Kasumi-1 (cell line): ENCODE data around the gene RNF123.

ENCODE experiments used
- DNase-seq, 2 experiments: peaks; one replicate each; lab custom pipeline; 2025; lab: John Stamatoyannopoulos, UW

Gene RNF123

DNA sequence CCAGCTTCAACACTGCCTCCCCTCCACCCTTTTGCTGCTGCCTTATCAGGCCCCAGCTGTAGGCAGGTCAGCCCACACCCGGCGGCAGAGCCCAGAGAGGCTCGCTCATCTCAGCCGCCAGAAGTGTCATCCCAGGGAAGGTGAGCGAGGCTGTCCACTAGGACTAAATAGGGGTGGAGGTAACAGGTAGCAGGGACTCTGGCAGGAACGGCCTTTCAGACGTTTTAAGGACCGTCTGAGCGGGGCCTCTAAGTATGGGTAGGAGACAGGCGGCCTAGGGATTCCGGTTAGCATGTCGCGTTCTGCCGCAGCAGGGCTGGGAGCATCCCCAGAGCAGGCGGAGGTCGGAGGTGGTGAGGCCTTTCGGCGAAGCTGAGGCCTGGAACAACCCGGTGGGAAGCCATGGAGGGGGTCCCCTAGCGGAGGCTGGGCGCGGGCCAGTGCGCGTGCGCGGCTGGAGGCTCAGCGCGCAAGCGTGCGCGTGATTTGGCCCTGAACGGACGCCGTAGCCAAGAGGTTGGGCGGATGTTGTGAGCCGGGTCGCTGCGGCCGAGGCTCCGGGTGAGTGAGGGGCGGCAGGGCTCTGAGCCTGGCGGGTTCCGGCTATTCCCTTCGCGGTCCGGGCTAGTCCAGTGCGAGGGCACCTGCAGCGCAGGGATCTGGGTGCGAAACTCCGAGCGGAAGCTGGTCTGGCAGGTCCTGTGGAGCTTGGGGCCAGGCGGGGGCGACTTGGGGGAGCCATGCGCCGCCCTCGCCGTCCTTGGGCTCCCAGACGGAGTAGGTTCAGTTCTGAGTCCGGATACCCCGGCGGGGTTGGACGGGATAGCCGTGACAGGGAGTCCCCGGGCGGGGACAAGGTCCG is at the start of gene RNF123, which contains the start of gene MST1:
Gene RNF123, plus strand, starts transcription at position 512 of the 862 bp plus-strand sequence. CDS start 1,609 bp downstream, outside the sequence.
Gene MST1, minus strand, starts transcription at position 429 of the 862 bp plus-strand sequence. CDS start 783 bp downstream, outside the sequence.
- DNase-seq, result no peak

DNA sequence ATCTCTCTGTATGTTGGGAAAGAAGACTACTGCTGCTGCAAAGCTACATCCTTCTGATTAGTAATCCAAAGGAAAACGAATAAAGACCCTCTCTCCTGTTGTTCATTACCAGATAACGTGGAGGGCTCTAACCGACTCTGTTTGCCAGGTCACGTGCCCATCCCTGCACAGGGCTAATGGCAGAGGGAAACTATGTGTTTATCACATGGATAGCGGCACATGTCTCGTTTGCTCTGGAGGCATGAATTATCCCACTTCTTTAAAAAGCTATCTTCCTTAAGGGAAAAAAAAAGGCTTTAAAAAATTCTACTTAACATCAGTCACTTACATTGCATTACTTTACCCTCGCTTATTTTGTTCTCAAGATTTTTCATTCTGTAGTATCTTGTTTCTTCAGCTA is 48.1 kb upstream of the RNF123 start:
- no peak for DNase-seq

DNA sequence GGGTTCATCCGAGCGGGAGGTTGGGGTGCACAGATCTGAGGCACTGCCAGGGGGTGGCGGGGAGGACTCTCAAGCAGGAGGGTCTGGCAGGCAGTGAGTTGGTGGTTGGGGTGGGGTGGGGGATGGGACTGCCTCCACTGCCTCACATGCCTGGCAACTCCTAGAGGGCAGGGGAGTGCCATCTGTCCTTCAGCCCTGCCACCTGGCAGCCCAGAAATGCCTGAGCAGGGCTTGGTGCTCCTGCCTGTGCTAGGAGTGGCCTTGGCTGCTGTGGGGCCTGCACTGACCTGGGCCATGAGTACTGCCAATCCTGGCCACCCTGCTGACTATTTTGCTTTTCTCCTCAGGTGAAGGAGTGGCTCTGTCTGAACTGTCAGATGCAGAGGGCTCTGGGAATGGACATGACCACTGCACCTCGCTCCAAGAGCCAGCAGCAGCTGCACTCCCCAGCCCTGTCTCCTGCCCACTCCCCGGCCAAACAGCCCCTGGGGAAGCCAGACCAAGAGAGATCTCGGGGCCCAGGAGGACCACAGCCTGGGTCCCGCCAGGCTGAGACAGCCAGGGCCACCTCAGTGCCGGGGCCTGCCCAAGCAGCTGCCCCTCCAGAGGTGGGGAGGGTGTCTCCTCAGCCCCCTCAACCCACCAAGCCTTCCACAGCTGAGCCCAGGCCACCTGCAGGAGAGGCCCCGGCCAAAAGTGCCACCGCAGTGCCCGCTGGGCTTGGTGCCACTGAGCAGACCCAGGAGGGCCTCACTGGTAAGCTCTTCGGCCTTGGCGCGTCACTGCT is 47.2 kb upstream of the RNF123 start:
- no peak for DNase-seq

DNA sequence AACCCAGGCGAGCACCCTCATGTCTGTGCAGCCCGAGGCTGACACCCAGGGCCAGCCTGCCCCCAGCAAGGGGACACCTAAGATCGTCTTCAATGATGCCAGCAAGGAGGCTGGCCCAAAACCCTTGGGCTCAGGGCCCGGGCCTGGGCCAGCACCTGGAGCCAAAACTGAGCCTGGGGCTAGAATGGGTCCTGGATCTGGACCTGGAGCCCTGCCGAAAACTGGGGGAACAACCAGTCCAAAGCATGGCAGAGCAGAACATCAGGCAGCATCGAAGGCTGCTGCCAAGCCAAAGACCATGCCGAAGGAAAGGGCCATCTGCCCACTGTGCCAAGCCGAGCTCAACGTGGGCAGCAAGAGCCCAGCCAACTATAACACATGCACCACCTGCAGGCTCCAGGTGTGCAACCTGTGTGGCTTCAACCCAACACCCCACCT is 46.6 kb upstream of the RNF123 start:
- no peak for DNase-seq

DNA sequence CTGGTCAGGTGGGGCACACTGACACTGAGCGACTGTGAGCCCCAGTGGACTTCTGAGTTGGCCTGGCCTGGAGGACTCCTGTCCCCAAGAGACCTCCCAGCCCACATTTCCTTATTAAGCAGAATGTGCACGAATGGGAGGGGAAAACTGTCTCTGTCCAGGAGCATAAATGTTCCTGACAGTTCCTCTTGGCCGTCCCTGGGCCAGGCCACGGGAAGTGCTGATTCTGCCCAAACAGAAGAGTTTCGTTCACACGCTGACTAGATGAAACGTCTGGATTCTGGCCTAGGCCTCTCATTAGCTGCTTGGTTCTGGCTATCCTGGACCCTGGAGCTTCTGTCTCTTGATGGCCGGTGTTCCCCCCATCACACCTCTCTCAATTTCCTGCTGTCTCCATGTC is 44.7 kb upstream of the RNF123 start:
- no peak for DNase-seq

DNA sequence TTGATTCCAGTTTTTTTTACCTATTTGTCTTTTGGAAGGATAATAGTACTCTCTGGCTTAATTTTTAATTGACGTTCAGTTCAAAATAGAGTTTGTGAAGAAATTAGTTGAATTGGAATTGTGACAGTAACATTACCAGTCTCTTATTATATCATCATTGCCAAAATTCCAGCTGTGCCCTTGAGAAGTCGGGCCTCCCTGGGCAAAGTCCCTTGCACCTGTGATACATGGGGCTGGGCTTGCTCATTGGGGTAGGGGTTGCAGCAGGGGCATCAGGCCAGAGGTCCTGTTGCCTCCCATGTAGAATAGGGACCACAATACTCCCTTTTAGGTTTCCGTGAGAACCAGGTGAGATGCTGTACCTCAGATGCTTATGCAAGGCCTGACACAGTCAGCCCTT is 43.1 kb upstream of the RNF123 start:
- no peak for DNase-seq

DNA sequence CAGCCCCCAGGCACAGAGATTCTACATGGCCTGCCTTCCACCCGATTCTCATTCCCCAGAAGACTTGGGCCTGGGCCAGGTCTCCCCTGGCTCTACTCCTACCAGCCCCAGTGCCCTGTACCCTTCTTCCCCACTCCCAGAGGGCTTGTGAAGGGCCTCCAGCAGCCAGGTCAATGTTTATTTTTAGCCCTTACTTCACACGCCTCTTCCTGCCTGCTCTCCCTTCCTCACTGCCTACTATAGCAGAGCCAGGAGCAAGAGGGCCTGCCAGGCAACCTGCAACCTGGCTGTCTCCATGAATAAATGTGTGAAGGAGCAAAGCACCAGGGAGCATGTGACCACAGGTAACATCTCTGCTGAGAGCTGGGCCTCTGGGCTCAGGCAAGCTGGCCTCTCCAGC is 41.6 kb upstream of the RNF123 start:
- peak in 1 of 2 experiments; percentile 14 for DNase-seq

DNA sequence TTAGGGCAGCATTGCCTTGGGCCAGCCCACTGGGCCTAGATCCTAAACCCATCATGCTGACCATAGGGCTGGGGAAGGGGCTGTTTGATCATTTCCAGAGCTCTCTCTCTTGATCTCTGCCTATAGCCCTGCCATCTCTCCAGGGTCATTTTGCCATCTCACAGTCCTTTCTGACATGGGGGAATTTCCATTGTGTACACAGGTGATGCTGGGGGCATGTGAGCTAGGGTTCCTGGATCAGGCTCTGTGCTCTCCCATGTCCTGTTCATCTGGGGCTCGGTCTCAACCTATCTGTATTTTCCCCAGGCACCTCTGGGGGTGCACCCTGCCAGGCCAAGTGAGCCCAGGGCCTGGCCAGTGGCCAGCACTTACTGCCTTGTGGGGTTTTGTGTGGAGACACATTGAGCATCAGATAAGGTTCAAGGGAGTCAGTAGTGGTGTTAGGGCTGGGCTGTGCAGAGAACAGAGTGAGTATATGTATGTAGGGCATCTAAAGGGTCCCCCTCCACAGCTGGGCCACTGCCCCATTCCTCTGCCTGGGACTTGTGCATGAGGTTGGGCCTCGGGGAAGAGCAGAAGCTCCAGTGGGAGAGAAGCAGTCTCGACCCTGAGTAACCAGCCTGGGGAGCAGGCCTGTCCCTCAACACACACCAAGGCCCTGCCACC is 40.9 kb upstream of the RNF123 start:
- no peak for DNase-seq

DNA sequence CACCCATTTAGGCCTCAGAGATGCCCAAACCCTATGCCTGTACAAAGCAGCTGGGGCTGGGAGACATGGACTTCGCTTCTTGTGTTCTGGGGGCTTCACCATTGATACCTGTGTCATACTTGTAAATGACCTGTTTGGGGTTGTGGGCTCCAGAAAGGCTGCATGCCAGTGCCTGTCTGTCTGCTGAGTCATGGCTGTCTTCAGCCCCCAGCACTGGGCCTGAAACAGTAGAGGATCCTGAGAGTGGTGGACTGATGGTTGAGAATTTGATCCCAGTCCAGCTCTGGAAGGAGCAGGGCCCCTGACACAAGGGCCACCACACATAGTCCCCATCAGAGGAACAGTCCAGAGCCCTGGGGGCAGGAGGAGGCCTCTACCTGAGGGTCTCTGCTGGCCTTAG is 39.8 kb upstream of the RNF123 start:
- DNase-seq, result no peak

DNA sequence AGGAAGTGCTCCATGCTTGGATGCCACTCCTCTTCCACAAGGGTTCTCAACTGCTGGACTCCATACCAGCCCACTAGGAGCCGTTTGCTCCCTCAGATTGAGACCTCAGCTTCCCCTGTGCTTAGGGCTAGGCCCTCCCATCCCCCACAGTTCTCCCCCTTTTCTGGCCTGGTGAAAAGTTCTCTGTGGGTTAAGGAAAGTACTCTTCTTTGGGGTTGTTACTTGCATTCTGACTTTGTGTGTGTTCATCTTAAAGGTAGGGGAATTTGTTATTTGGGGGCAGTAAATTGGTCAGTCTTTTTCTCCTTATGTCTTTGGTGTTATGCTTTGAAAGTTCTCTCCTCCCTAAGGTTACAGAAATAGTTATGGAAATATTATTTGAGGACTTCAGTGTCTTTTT is 39.2 kb upstream of the RNF123 start:
- no peak for DNase-seq

DNA sequence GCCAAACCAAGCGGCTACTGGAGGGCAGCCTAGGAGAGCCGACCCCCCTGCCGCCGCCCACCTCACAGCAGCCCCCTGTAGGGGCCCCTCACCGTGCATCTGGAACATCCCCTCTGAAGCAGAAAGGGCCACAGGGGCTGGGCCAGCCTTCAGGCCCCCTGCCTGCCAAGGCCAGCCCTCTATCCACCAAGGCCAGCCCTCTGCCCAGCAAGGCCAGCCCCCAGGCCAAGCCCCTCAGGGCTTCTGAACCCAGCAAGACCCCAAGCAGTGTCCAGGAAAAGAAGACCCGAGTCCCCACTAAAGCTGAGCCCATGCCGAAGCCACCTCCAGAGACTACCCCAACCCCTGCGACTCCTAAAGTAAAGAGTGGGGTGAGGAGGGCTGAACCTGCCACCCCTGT is 38.7 kb upstream of the RNF123 start:
- DNase-seq, result no peak

DNA sequence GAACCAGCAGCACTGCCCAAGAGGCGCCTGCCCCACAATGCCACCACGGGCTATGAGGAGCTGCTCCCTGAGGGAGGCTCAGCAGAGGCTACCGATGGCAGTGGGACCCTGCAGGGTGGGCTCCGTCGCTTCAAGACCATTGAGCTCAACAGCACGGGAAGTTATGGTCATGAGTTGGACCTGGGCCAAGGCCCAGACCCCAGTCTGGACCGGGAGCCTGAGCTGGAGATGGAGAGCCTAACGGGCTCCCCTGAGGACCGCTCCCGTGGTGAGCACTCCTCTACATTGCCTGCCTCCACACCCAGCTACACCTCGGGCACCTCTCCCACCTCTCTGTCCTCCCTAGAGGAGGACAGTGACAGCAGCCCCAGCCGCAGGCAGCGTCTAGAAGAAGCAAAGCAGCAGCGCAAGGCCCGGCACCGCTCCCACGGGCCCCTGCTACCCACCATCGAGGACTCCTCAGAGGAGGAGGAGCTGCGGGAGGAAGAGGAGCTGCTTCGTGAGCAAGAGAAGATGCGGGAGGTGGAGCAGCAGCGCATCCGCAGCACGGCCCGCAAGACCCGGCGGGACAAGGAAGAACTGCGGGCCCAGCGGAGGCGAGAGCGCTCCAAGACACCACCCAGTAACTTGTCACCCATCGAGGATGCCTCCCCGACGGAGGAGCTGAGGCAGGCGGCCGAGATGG is 37.0 kb upstream of the RNF123 start:
- DNase-seq, result no peak

DNA sequence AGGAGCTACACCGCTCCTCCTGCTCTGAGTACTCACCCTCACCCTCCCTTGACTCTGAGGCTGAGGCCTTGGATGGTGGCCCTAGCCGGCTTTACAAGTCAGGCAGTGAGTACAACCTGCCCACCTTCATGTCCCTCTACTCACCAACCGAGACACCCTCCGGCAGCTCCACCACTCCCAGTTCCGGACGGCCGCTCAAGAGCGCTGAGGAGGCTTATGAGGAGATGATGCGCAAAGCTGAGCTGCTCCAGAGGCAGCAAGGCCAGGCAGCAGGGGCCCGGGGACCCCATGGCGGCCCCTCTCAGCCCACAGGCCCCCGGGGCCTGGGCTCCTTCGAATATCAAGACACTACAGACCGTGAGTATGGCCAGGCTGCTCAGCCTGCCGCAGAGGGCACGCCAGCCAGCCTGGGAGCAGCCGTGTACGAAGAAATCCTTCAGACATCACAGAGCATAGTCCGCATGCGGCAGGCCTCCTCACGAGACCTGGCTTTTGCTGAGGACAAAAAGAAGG is 36.4 kb upstream of the RNF123 start:
- no peak for DNase-seq

DNA sequence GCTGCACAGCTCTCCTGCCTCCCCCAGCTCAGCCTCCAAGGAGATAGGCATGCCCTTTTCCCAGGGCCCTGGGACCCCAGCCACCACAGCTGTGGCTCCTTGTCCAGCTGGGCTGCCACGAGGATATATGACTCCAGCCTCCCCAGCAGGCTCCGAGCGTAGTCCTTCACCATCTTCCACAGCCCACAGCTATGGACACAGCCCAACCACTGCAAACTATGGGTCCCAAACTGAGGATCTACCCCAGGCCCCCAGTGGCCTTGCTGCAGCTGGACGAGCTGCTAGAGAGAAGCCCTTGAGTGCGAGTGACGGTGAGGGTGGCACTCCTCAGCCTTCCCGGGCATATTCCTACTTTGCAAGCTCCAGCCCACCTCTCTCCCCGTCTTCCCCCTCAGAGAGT is 35.7 kb upstream of the RNF123 start:
- no peak for DNase-seq

DNA sequence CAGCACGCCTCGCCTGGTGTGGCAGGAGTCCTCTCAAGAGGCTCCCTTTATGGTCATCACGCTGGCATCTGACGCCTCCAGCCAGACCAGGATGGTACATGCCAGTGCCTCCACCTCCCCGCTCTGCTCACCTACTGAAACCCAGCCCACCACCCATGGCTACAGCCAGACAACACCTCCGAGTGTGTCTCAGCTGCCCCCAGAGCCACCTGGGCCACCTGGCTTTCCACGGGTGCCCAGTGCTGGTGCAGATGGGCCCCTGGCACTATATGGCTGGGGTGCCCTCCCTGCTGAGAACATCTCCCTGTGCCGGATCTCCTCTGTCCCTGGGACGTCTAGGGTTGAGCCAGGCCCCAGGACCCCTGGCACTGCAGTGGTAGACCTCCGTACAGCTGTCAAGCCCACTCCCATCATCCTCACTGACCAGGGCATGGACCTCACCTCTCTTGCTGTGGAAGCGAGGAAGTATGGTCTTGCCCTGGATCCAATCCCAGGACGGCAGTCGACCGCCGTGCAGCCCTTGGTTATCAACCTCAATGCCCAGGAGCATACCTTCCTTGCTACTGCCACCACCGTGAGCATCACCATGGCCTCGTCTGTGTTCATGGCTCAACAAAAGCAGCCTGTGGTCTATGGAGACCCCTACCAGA is 35.1 kb upstream of the RNF123 start:
- DNase-seq, result no peak

DNA sequence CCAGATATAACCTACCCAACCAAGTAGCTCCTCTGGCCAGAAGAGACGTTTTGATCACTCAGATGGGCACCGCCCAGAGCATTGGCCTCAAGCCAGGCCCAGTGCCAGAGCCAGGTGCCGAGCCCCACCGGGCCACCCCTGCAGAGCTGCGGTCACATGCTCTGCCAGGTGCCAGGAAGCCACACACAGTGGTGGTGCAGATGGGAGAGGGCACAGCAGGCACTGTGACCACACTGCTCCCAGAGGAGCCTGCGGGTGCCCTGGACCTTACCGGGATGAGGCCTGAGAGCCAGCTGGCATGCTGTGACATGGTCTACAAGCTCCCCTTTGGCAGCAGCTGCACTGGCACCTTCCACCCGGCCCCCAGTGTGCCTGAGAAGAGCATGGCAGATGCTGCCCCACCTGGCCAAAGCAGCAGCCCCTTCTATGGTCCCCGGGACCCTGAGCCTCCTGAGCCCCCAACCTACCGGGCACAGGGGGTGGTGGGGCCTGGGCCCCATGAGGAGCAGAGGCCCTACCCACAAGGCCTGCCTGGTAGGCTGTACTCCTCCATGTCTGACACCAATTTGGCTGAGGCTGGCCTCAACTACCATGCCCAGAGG is 34.3 kb upstream of the RNF123 start:
- no peak for DNase-seq

DNA sequence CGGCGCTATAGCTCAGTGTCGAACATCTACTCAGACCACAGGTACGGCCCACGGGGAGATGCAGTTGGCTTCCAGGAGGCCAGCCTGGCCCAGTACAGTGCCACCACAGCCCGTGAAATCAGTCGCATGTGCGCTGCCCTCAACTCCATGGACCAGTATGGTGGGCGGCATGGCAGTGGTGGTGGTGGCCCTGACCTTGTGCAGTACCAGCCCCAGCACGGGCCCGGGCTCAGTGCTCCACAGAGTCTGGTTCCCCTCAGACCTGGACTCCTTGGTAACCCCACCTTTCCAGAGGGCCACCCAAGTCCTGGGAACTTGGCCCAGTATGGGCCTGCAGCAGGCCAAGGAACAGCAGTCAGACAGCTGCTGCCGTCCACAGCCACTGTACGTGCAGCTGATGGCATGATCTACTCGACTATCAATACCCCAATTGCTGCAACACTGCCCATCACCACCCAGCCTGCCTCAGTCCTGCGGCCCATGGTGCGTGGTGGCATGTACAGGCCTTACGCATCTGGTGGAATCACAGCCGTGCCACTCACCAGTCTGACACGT is 33.5 kb upstream of the RNF123 start:
- DNase-seq, result no peak

DNA sequence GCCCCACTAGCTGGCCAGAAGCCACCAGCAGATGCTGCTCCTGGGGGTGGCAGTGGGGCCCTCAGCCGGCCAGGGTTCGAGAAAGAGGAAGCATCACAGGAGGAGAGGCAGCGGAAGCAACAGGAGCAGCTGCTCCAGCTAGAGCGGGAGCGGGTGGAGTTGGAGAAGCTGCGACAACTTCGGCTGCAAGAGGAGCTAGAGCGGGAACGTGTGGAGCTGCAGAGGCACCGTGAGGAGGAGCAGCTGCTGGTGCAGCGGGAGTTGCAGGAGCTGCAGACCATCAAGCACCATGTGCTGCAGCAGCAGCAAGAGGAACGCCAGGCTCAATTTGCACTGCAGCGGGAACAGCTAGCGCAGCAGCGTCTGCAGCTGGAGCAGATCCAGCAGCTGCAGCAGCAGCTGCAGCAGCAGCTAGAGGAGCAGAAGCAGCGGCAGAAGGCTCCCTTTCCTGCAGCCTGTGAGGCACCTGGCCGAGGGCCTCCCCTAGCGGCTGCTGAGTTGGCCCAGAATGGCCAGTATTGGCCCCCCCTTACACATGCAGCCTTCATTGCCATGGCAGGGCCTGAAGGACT is 32.7 kb upstream of the RNF123 start:
- DNase-seq, result peak; percentile 93 to 94

DNA sequence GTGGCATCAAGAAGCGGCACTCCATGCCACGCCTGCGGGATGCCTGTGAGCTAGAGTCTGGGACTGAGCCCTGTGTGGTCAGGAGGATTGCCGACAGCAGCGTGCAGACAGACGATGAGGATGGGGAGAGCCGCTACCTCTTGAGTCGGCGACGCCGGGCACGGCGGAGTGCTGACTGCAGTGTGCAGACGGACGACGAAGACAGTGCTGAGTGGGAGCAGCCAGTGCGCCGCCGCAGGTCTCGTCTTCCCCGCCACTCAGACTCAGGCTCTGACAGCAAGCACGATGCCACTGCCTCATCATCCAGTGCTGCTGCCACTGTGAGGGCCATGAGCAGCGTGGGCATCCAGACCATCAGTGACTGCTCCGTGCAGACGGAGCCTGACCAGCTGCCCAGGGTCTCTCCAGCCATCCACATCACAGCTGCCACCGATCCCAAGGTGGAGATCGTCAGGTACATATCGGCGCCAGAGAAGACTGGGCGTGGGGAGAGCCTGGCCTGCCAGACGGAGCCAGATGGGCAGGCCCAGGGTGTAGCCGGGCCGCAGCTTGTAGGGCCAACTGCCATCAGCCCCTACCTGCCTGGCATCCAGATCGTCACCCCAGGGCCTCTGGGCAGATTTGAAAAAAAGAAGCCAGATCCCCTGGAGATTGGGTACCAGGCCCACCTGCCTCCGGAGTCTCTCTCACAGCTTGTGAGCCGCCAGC is 32.0 kb upstream of the RNF123 start:
- no peak for DNase-seq
